Measurements from ENCODE around the gene AGPAT2.
"Not testable (repeated sequence)": the region's sequence is repeated elsewhere in the genome, so short reads cannot be mapped to it uniquely, and the experiment has no call there.

AGPAT2 gene

GRCh38 chr9:136645352-136645902 lies 41.8 kb downstream of the AGPAT2 start:
- no peak for DNase-seq (ENCODE audit: low read depth)

GRCh38 chr9:136644593-136645351 lies 42.5 kb downstream of the AGPAT2 start:
- DNase-seq (ENCODE audit: low read depth) = peak; percentile 66

- no peak for DNase-seq (ENCODE audit: low read depth)
Observed at GRCh38 chr9:136644343-136644592, 43.0 kb downstream of the AGPAT2 start.

GRCh38 chr9:136643596-136644342 lies 43.5 kb downstream of the AGPAT2 start:
- no peak for DNase-seq (ENCODE audit: low read depth)

- DNase-seq (ENCODE audit: low read depth) = no peak
Observed at GRCh38 chr9:136642439-136642921, 44.8 kb downstream of the AGPAT2 start.

- DNase-seq (ENCODE audit: low read depth) = no peak
Observed at GRCh38 chr9:136640171-136641111, 46.8 kb downstream of the AGPAT2 start.

- DNase-seq (ENCODE audit: low read depth) = no peak
Observed at GRCh38 chr9:136634904-136635303, 52.4 kb downstream of the AGPAT2 start.

GRCh38 chr9:136632491-136633106 lies 54.7 kb downstream of the AGPAT2 start:
- DNase-seq (ENCODE audit: low read depth) = not testable (repeated sequence)

- not testable (repeated sequence) for DNase-seq (ENCODE audit: low read depth)
Observed at GRCh38 chr9:136632072-136632471, 55.2 kb downstream of the AGPAT2 start.

GRCh38 chr9:136631038-136632000 lies 55.9 kb downstream of the AGPAT2 start:
- peak; percentile 60 for DNase-seq (ENCODE audit: low read depth)

GRCh38 chr9:136630662-136630992 lies 56.6 kb downstream of the AGPAT2 start:
- DNase-seq (ENCODE audit: low read depth) = no peak

GRCh38 chr9:136629879-136630661 lies 57.2 kb downstream of the AGPAT2 start:
- DNase-seq (ENCODE audit: low read depth) = peak; percentile 31

GRCh38 chr9:136629001-136629878 lies 58.0 kb downstream of the AGPAT2 start:
- no peak for DNase-seq (ENCODE audit: low read depth)

GRCh38 chr9:136628268-136628667 lies 59.0 kb downstream of the AGPAT2 start:
- DNase-seq (ENCODE audit: low read depth) = no peak

GRCh38 chr9:136627703-136628102 lies 59.6 kb downstream of the AGPAT2 start:
- DNase-seq (ENCODE audit: low read depth) = no peak

- no peak for DNase-seq (ENCODE audit: low read depth)
Observed at GRCh38 chr9:136626740-136627642, 60.3 kb downstream of the AGPAT2 start.

GRCh38 chr9:136626066-136626725 lies 61.1 kb downstream of the AGPAT2 start:
- no peak for DNase-seq (ENCODE audit: low read depth)
